ENCODE data around the gene FILIP1. TPM values are rescaled to one million over a fixed set of nuclear protein-coding genes. Genes with fewer than 3 reads are reported as not detected.
A peak's percentile ranks its signal among the peaks of the same experiment; 100 is the strongest.

FILIP1 gene
- total and polyA plus RNA-seq, 2 donors (not counting 1 experiment from before 2014, with no cell fraction given), result 0.33 to 2.3 TPM

DNA sequence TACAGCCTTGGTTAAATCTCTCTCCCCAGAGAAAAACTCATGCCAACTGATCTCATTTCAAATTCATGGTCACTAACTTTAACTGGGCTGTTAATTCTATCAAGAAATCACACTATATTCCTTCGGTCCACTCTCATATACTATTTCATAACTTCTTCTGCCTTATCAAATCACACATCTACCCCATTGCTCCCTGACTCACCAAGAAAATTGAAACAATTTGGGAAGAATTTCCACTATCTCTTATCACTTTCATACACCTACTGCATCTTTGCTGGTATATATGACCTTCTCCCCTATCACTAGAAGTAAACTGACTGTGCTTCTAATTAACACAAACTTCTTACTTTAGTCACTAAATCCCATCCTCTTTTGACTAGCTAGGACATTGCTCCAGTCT lies 102.3 kb downstream of the FILIP1 start:
- no peak for DNase-seq (ENCODE audit: low read depth in 2 of 2)
- Histone ChIP-seq H3K36me3 (ENCODE audit: control insufficient read depth, insufficient read depth, low read length) (no peaks in the 10 kb centered on the region), H3K27me3 (ENCODE audit: control insufficient read depth, insufficient read depth, low read length) (no peaks in the 10 kb centered on the region), H3K4me2 (ENCODE audit: extremely low read depth, insufficient read depth, low read length) (no peak overlapping the region), H3K4me3 (replicated peaks in 1 of 4; ENCODE audit: control extremely low read depth in 1 of 4, insufficient read depth in 1 of 4, low read depth in 3 of 4, low read length in 4 of 4) (no peak overlapping the region), H3K9ac (ENCODE audit: insufficient read depth, low read length) (no peak overlapping the region), H3K79me2 (ENCODE audit: control insufficient read depth, insufficient read depth, low read length) (no peaks in the 10 kb centered on the region), H3K4me1 (ENCODE audit: control insufficient read depth, extremely low read depth, insufficient read depth, low read length) (no peaks in the 10 kb centered on the region), H3K27ac (ENCODE audit: insufficient read depth, low read length) (no peak overlapping the region), H2AFZ (ENCODE audit: low read length) (no peak overlapping the region), H3K9me3 (ENCODE audit: control insufficient read depth, insufficient read depth, low read depth, low read length) (no peaks in the 10 kb centered on the region), H4K20me1 (ENCODE audit: control insufficient read depth, extremely low read depth, insufficient read depth, low read length) (no peaks in the 10 kb centered on the region)
- TF ChIP-seq, protein P1, sequence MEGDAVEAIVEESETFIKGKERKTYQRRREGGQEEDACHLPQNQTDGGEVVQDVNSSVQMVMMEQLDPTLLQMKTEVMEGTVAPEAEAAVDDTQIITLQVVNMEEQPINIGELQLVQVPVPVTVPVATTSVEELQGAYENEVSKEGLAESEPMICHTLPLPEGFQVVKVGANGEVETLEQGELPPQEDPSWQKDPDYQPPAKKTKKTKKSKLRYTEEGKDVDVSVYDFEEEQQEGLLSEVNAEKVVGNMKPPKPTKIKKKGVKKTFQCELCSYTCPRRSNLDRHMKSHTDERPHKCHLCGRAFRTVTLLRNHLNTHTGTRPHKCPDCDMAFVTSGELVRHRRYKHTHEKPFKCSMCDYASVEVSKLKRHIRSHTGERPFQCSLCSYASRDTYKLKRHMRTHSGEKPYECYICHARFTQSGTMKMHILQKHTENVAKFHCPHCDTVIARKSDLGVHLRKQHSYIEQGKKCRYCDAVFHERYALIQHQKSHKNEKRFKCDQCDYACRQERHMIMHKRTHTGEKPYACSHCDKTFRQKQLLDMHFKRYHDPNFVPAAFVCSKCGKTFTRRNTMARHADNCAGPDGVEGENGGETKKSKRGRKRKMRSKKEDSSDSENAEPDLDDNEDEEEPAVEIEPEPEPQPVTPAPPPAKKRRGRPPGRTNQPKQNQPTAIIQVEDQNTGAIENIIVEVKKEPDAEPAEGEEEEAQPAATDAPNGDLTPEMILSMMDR (conservative IDR thresholded peaks at IDR 0.05 in 1 of 2, IDR thresholded peaks at IDR 0.05 in 1 of 2; ENCODE audit: low read depth in 1 of 2, low read length in 2 of 2), result no peak
- TF ChIP-seq EZH2 (IDR thresholded peaks at IDR 0.05; ENCODE audit: low read length, missing control alignments), result no peak

DNA sequence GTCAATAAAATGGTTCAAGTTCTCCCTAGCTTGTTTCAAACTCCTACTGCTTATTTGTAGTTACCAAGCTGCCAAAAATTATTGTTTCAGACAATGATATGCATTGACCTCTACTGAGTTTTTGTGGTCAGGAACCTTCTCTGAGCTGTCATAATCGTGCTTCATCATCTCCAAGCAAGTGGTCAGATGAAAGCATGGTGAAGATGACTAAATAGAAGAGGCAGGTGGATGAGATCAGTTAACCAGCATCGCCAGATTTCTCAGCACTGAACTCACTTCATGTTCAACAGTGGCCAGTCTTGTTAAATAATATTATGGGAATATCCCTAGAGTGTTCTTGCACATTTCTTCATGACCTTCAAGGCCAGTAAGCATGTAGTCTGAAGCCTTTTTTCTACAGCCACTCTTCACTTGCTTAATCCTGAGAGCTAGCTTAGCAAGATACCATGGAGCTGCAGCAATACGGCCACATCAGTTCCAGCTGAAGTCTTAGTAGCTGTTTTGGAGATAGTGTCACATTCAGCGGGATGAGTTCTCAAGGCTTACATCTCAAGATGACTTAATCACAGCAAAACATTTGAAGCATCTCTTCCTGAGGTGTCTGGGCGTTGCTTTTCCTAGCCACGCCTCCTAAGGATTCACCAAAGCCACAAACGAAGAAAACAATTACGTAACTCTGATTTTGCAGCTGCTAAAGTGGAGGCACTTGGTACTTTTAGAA lies 107.4 kb downstream of the FILIP1 start:
- DNase-seq (ENCODE audit: low read depth in 2 of 2), result peak in 1 of 2 donors; percentile 88
- H4K20me1 ChIP-seq (ENCODE audit: control insufficient read depth, extremely low read depth, insufficient read depth, low read length), result no peaks in the 10 kb centered on the region
- no peaks in the 10 kb centered on the region for H3K9me3 ChIP-seq (ENCODE audit: control insufficient read depth, insufficient read depth, low read depth, low read length)
- H3K27me3 ChIP-seq (ENCODE audit: control insufficient read depth, insufficient read depth, low read length), result no peaks in the 10 kb centered on the region
- H3K36me3 ChIP-seq (ENCODE audit: control insufficient read depth, insufficient read depth, low read length), result no peaks in the 10 kb centered on the region
- H3K27ac ChIP-seq (ENCODE audit: insufficient read depth, low read length), result no peak overlapping the region
- no peak overlapping the region for H3K4me2 ChIP-seq (ENCODE audit: extremely low read depth, insufficient read depth, low read length)
- H3K79me2 ChIP-seq (ENCODE audit: control insufficient read depth, insufficient read depth, low read length), result no peaks in the 10 kb centered on the region
- no peak overlapping the region for H3K4me3 ChIP-seq (replicated peaks in 1 of 4; ENCODE audit: control extremely low read depth in 1 of 4, insufficient read depth in 1 of 4, low read depth in 3 of 4, low read length in 4 of 4)
- peaks cover 5% of the 10 kb centered on the region for H3K4me1 ChIP-seq (ENCODE audit: control insufficient read depth, extremely low read depth, insufficient read depth, low read length)
- no peak overlapping the region for H3K9ac ChIP-seq (ENCODE audit: insufficient read depth, low read length)
- H2AFZ ChIP-seq (ENCODE audit: low read length), result no peak overlapping the region
- TF ChIP-seq, protein P1 (conservative IDR thresholded peaks at IDR 0.05 in 1 of 2, IDR thresholded peaks at IDR 0.05 in 1 of 2; ENCODE audit: low read depth in 1 of 2, low read length in 2 of 2), result no peak
- no peak for TF ChIP-seq EZH2 (IDR thresholded peaks at IDR 0.05; ENCODE audit: low read length, missing control alignments)

DNA sequence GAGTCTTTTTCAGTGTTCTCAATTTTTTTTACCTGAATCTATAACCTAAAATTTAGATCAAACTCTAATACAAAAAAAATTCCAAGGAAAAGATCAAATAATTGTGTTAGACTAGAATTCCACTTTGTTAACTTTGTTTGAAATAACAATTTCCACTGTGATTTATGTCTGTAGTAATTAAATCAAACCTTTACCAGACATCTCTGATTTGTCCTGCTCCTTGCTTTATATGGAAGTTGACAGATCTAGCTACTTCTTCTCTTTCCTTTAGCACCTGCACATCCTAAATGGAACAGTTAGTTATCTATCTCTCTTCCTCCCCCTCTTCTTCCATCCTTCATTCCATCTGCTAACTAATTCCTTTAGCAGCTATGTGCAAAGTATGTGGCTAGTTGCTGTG lies 109.5 kb downstream of the FILIP1 start:
- no peak for TF ChIP-seq EZH2 (IDR thresholded peaks at IDR 0.05; ENCODE audit: low read length, missing control alignments)
- TF ChIP-seq, protein P1 (conservative IDR thresholded peaks at IDR 0.05 in 1 of 2, IDR thresholded peaks at IDR 0.05 in 1 of 2; ENCODE audit: low read depth in 1 of 2, low read length in 2 of 2), result no peak
- H3K4me2 ChIP-seq (ENCODE audit: extremely low read depth, insufficient read depth, low read length), result no peak overlapping the region
- H2AFZ ChIP-seq (ENCODE audit: low read length), result no peak overlapping the region
- no peak overlapping the region for H3K9ac ChIP-seq (ENCODE audit: insufficient read depth, low read length)
- H3K79me2 ChIP-seq (ENCODE audit: control insufficient read depth, insufficient read depth, low read length), result no peaks in the 10 kb centered on the region
- no peaks in the 10 kb centered on the region for H3K36me3 ChIP-seq (ENCODE audit: control insufficient read depth, insufficient read depth, low read length)
- no peak overlapping the region for H3K4me3 ChIP-seq (replicated peaks in 1 of 4; ENCODE audit: control extremely low read depth in 1 of 4, insufficient read depth in 1 of 4, low read depth in 3 of 4, low read length in 4 of 4)
- H3K27me3 ChIP-seq (ENCODE audit: control insufficient read depth, insufficient read depth, low read length), result no peaks in the 10 kb centered on the region
- peaks cover 5% of the 10 kb centered on the region for H3K4me1 ChIP-seq (ENCODE audit: control insufficient read depth, extremely low read depth, insufficient read depth, low read length)
- H3K27ac ChIP-seq (ENCODE audit: insufficient read depth, low read length), result no peak overlapping the region
- no peak for DNase-seq (ENCODE audit: low read depth in 2 of 2)
- no peaks in the 10 kb centered on the region for H4K20me1 ChIP-seq (ENCODE audit: control insufficient read depth, extremely low read depth, insufficient read depth, low read length)
- no peaks in the 10 kb centered on the region for H3K9me3 ChIP-seq (ENCODE audit: control insufficient read depth, insufficient read depth, low read depth, low read length)

Data from fibroblast of lung (primary cell).